Fibroblast of the conjunctiva (primary cell): ENCODE measurements around the gene COX7A2L.
"Not testable (repeated sequence)": the region's sequence is repeated elsewhere in the genome, so short reads cannot be mapped to it uniquely, and the experiment has no call there.

Experiments
- DNase-seq: peaks from one replicate; pipeline ENCODE4 v3.0.0-alpha.2; 2010; ENCODE audit warnings: low read depth

Gene COX7A2L

GRCh38 chr2:42360890-42361727 is at the start of gene COX7A2L:
COX7A2L (minus strand) TSS chr2:42361217; CDS start chr2:42361161, 56 bp downstream.
- peak; percentile 96 for DNase-seq

- DNase-seq: no peak
Observed at GRCh38 chr2:42408009-42408408, 47.0 kb upstream of the COX7A2L start.

- DNase-seq: no peak
Observed at GRCh38 chr2:42407476-42407875, 46.5 kb upstream of the COX7A2L start.

- no peak for DNase-seq
Observed at GRCh38 chr2:42404676-42405075, 43.7 kb upstream of the COX7A2L start.

- no peak for DNase-seq
Observed at GRCh38 chr2:42401773-42402172, 40.8 kb upstream of the COX7A2L start.

GRCh38 chr2:42398052-42398451 is 37.0 kb upstream of the COX7A2L start:
- DNase-seq: not testable (repeated sequence)

GRCh38 chr2:42393320-42393719 is 32.3 kb upstream of the COX7A2L start:
- DNase-seq: not testable (repeated sequence)

GRCh38 chr2:42392191-42392590 is 31.2 kb upstream of the COX7A2L start:
- DNase-seq: no peak

GRCh38 chr2:42390401-42390969 is 29.5 kb upstream of the COX7A2L start:
- no peak for DNase-seq

- DNase-seq: no peak
Observed at GRCh38 chr2:42386682-42387081, 25.7 kb upstream of the COX7A2L start.

- no peak for DNase-seq
Observed at GRCh38 chr2:42385225-42385624, 24.2 kb upstream of the COX7A2L start.

GRCh38 chr2:42383855-42384530 is 23.0 kb upstream of the COX7A2L start:
- DNase-seq: no peak

- DNase-seq: no peak
Observed at GRCh38 chr2:42382144-42382543, 21.1 kb upstream of the COX7A2L start.

GRCh38 chr2:42380026-42380425 is 19.0 kb upstream of the COX7A2L start:
- DNase-seq: not testable (repeated sequence)

GRCh38 chr2:42378415-42378814 is 17.4 kb upstream of the COX7A2L start:
- no peak for DNase-seq

GRCh38 chr2:42376758-42377157 is 15.7 kb upstream of the COX7A2L start:
- no peak for DNase-seq

- no peak for DNase-seq
Observed at GRCh38 chr2:42372474-42373200, 11.6 kb upstream of the COX7A2L start.

GRCh38 chr2:42371611-42372473 is 10.8 kb upstream of the COX7A2L start:
- DNase-seq: no peak

- no peak for DNase-seq
Observed at GRCh38 chr2:42369532-42370229, 8.7 kb upstream of the COX7A2L start.

- no peak for DNase-seq
Observed at GRCh38 chr2:42368817-42369531, 8.0 kb upstream of the COX7A2L start.
